ENCODE measurements around the gene WIPF1.

The WIPF1 gene

DNA sequence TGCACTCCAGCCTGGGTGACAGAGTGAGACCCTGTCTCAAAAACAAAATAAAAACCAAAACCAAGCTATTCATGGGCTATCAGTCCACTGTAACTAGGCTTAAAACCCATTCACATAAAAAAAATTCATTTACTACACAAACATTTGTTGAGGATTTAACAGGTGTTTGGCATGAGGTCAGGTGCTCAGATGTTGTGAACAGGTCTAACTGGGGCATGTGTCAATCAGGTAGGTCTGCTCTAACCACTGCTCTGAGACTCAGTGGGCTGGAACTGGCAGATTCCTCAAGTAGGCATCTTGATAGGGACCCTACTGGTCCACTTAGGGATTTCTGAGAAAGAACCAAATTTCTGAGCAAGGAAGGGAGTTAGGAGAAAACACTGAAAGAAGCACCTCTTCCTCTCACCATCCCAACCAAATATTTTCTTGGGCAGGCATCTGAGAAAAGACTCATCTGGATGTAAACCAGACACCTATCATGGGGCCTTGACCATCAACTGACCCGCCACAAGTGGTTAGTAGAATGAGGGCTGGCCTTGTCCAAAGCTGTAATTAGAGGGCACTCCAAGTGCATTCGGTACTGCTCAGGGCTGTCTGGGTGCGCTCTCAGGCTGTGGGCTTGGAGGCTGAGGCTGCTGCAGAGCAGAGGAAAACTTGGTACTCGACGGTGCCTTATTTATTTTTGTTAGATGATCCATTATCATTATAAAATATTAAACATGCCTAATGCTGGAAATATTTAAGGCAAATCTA is 33.9 kb downstream of the WIPF1 start:
- H4K5ac ChIP-seq (ENCODE audit: low read length), result no peak overlapping the region
- H2BK120ac ChIP-seq (ENCODE audit: low read depth, low read length), result no peak overlapping the region
- H4K8ac ChIP-seq (ENCODE audit: low read depth, low read length), result no peak overlapping the region
- no peak overlapping the region for H3K27ac ChIP-seq (ENCODE audit: low read depth, low read length)
- no peaks in the 10 kb centered on the region for H3K79me2 ChIP-seq (ENCODE audit: control insufficient read depth, insufficient read depth, low read length)
- H3K36me3 ChIP-seq (ENCODE audit: control insufficient read depth, insufficient read depth, low read length), result peaks cover 2% of the 10 kb centered on the region
- no peaks in the 10 kb centered on the region for H3K27me3 ChIP-seq (ENCODE audit: insufficient read depth, low read length, poor library complexity)
- H2AK5ac ChIP-seq (ENCODE audit: low read length), result no peak overlapping the region
- H2BK15ac ChIP-seq (replicated peaks; ENCODE audit: low read depth), result no peak overlapping the region
- H3K4me2 ChIP-seq (ENCODE audit: low read length), result no peak overlapping the region
- H2BK5ac ChIP-seq (ENCODE audit: low read length), result no peak overlapping the region
- no CpG with 5 or more reads among the region's 5 CpGs for WGBS (ENCODE audit: extremely low coverage, insufficient coverage, low lambda C conversion rate)
- H3K23ac ChIP-seq (ENCODE audit: low read length), result no peak overlapping the region
- H3K18ac ChIP-seq (ENCODE audit: low read length), result no peak overlapping the region
- H3K4ac ChIP-seq (ENCODE audit: low read depth, low read length), result no peak overlapping the region
- H3K56ac ChIP-seq (ENCODE audit: low read length), result no peak overlapping the region
- no peak overlapping the region for H3K9ac ChIP-seq (ENCODE audit: low read length)
- no peak overlapping the region for H3K4me3 ChIP-seq (ENCODE audit: low read length)
- no peaks in the 10 kb centered on the region for H3K4me1 ChIP-seq (ENCODE audit: control insufficient read depth, low read depth, low read length)
- DNase-seq, result no peak
- no peaks in the 10 kb centered on the region for H3K79me1 ChIP-seq (ENCODE audit: low read length)

DNA sequence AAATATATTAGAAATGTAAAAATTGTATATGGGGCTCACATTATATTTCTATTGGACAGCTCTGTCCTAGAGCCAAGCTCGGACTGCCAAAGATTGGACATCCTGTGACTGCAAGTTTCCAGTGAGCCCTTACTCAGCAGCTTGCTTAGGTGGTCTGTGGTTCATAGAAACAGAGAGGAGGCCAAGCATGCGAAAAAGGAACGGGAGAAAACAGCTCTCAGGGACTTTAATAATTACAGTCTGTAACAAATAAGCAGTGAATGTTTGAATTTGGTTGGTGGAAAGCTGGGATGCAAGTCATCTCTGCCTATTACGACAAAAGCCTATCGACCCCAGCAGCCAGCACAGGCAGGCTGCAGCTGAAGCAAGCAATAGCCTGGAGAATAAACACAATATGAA is 35.6 kb downstream of the WIPF1 start:
- Histone ChIP-seq H3K9ac (ENCODE audit: low read length) (no peak overlapping the region), H4K5ac (ENCODE audit: low read length) (no peak overlapping the region), H2AK5ac (ENCODE audit: low read length) (no peak overlapping the region), H4K8ac (ENCODE audit: low read depth, low read length) (no peak overlapping the region), H3K27ac (ENCODE audit: low read depth, low read length) (no peak overlapping the region), H2BK120ac (ENCODE audit: low read depth, low read length) (no peak overlapping the region), H3K79me2 (ENCODE audit: control insufficient read depth, insufficient read depth, low read length) (no peaks in the 10 kb centered on the region), H3K4me2 (ENCODE audit: low read length) (no peak overlapping the region), H3K36me3 (ENCODE audit: control insufficient read depth, insufficient read depth, low read length) (peaks cover 2% of the 10 kb centered on the region), H3K56ac (ENCODE audit: low read length) (no peak overlapping the region), H2BK15ac (replicated peaks; ENCODE audit: low read depth) (no peak overlapping the region), H3K4me1 (ENCODE audit: control insufficient read depth, low read depth, low read length) (no peaks in the 10 kb centered on the region), H3K18ac (ENCODE audit: low read length) (no peak overlapping the region), H3K23ac (ENCODE audit: low read length) (no peak overlapping the region), H3K79me1 (ENCODE audit: low read length) (no peaks in the 10 kb centered on the region), H3K4ac (ENCODE audit: low read depth, low read length) (no peak overlapping the region), H2BK5ac (ENCODE audit: low read length) (no peak overlapping the region), H3K4me3 (ENCODE audit: low read length) (no peak overlapping the region), H3K27me3 (ENCODE audit: insufficient read depth, low read length, poor library complexity) (no peaks in the 10 kb centered on the region)
- WGBS (ENCODE audit: extremely low coverage, insufficient coverage, low lambda C conversion rate), result no CpG with 5 or more reads among the region's 5 CpGs
- no peak for DNase-seq

DNA sequence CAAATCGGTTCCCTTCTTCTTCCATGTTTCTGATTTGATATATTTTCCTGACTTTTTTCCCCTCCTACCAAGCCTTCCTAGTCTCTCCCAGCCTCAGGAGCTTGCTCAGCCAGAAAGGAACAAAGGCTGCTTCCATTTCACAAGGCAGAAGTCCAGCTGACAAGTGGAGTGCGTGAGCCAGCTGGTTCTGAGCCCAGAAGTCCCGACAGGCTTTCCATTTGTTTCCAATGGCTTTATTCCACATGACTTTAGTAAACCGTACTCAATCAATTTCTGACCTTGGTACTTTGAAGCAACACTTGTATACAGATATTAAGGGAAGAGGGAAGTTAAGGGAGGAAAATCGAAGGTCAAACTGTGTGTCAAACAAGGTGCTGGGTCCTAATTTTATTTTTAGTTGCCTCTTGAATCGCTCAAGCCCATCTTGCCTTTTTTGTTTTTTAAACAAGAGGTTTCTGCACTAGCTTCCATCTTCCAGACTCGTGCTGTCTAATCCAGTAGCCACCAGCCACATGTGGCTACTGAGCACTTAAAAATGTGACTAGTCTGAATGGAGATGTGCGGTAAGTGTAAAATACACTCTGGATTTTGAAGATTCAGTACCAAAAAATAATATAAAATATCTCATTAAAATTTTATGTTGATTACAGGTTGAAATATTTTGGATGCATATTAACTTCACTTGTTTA is 36.2 kb downstream of the WIPF1 start:
- DNase-seq, result no peak
- no peak overlapping the region for H4K5ac ChIP-seq (ENCODE audit: low read length)
- H3K27me3 ChIP-seq (ENCODE audit: insufficient read depth, low read length, poor library complexity), result no peaks in the 10 kb centered on the region
- H3K27ac ChIP-seq (ENCODE audit: low read depth, low read length), result no peak overlapping the region
- no peak overlapping the region for H3K4me2 ChIP-seq (ENCODE audit: low read length)
- H3K79me1 ChIP-seq (ENCODE audit: low read length), result no peaks in the 10 kb centered on the region
- no peaks in the 10 kb centered on the region for H3K4me1 ChIP-seq (ENCODE audit: control insufficient read depth, low read depth, low read length)
- H2AK5ac ChIP-seq (ENCODE audit: low read length), result no peak overlapping the region
- no peak overlapping the region for H3K9ac ChIP-seq (ENCODE audit: low read length)
- WGBS (ENCODE audit: extremely low coverage, insufficient coverage, low lambda C conversion rate), result no CpG with 5 or more reads among the region's 8 CpGs
- H2BK15ac ChIP-seq (replicated peaks; ENCODE audit: low read depth), result no peak overlapping the region
- H3K56ac ChIP-seq (ENCODE audit: low read length), result no peak overlapping the region
- H3K79me2 ChIP-seq (ENCODE audit: control insufficient read depth, insufficient read depth, low read length), result no peaks in the 10 kb centered on the region
- no peak overlapping the region for H3K4me3 ChIP-seq (ENCODE audit: low read length)
- H2BK5ac ChIP-seq (ENCODE audit: low read length), result no peak overlapping the region
- H3K36me3 ChIP-seq (ENCODE audit: control insufficient read depth, insufficient read depth, low read length), result no peaks in the 10 kb centered on the region
- H2BK120ac ChIP-seq (ENCODE audit: low read depth, low read length), result no peak overlapping the region
- no peak overlapping the region for H4K8ac ChIP-seq (ENCODE audit: low read depth, low read length)
- H3K18ac ChIP-seq (ENCODE audit: low read length), result no peak overlapping the region
- H3K4ac ChIP-seq (ENCODE audit: low read depth, low read length), result no peak overlapping the region
- H3K23ac ChIP-seq (ENCODE audit: low read length), result no peak overlapping the region

DNA sequence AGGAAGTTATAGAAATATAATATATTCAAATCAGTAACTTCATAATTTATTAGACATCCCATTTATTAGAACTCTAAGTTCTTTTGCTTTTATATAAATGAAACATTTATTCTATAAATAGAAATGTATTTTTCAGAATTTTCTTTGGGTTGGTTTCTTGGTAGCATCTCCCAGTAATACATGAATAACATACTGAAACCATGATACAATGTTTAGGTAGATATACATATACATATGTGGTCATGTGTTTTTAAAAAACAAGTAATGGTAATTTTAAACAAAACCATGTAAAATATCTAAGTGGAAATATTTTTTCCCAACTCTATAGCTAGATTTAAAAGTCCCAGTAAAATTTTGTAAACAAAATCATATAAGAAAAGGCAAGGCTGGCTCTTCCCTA is 36.9 kb downstream of the WIPF1 start:
- no peak overlapping the region for H3K23ac ChIP-seq (ENCODE audit: low read length)
- no peak overlapping the region for H4K8ac ChIP-seq (ENCODE audit: low read depth, low read length)
- no peak overlapping the region for H3K27ac ChIP-seq (ENCODE audit: low read depth, low read length)
- no peaks in the 10 kb centered on the region for H3K27me3 ChIP-seq (ENCODE audit: insufficient read depth, low read length, poor library complexity)
- no peak overlapping the region for H2BK15ac ChIP-seq (replicated peaks; ENCODE audit: low read depth)
- no peak overlapping the region for H2BK5ac ChIP-seq (ENCODE audit: low read length)
- no peak overlapping the region for H4K5ac ChIP-seq (ENCODE audit: low read length)
- no peak overlapping the region for H3K9ac ChIP-seq (ENCODE audit: low read length)
- H3K4me2 ChIP-seq (ENCODE audit: low read length), result no peak overlapping the region
- H3K36me3 ChIP-seq (ENCODE audit: control insufficient read depth, insufficient read depth, low read length), result no peaks in the 10 kb centered on the region
- no peaks in the 10 kb centered on the region for H3K4me1 ChIP-seq (ENCODE audit: control insufficient read depth, low read depth, low read length)
- no peak overlapping the region for H3K4ac ChIP-seq (ENCODE audit: low read depth, low read length)
- no peak overlapping the region for H3K18ac ChIP-seq (ENCODE audit: low read length)
- H3K79me1 ChIP-seq (ENCODE audit: low read length), result no peaks in the 10 kb centered on the region
- H2AK5ac ChIP-seq (ENCODE audit: low read length), result no peak overlapping the region
- H3K4me3 ChIP-seq (ENCODE audit: low read length), result no peak overlapping the region
- H2BK120ac ChIP-seq (ENCODE audit: low read depth, low read length), result no peak overlapping the region
- H3K56ac ChIP-seq (ENCODE audit: low read length), result no peak overlapping the region
- no peaks in the 10 kb centered on the region for H3K79me2 ChIP-seq (ENCODE audit: control insufficient read depth, insufficient read depth, low read length)
- DNase-seq, result no peak

DNA sequence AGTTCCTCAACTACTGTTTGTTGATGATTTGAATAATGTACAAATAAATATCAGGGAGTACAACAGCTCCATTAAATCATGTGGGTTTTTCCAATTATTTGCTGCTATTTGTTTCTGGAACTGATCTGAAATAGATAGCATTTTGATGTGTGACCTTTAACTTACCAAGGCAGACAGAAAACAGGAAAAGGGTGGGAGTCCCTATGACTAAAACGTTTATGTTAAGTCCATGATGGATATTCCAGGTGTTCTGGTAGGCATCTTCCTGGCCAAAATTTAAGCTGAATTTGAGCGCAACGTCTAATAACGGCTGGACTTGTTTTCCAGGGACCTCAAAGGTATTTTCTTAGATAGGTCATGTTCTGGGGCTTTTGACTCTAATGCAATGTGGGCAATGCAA is 41.6 kb downstream of the WIPF1 start:
- H3K79me2 ChIP-seq (ENCODE audit: control insufficient read depth, insufficient read depth, low read length), result no peaks in the 10 kb centered on the region
- H4K8ac ChIP-seq (ENCODE audit: low read depth, low read length), result no peak overlapping the region
- H2BK15ac ChIP-seq (replicated peaks; ENCODE audit: low read depth), result no peak overlapping the region
- H3K27ac ChIP-seq (ENCODE audit: low read depth, low read length), result no peak overlapping the region
- H2BK5ac ChIP-seq (ENCODE audit: low read length), result no peak overlapping the region
- no peak overlapping the region for H3K4ac ChIP-seq (ENCODE audit: low read depth, low read length)
- WGBS (ENCODE audit: extremely low coverage, insufficient coverage, low lambda C conversion rate), result no CpG with 5 or more reads among the region's 4 CpGs
- no peak for DNase-seq
- H2AK5ac ChIP-seq (ENCODE audit: low read length), result no peak overlapping the region
- H3K4me1 ChIP-seq (ENCODE audit: control insufficient read depth, low read depth, low read length), result no peaks in the 10 kb centered on the region
- H3K18ac ChIP-seq (ENCODE audit: low read length), result no peak overlapping the region
- H3K4me3 ChIP-seq (ENCODE audit: low read length), result no peak overlapping the region
- no peaks in the 10 kb centered on the region for H3K36me3 ChIP-seq (ENCODE audit: control insufficient read depth, insufficient read depth, low read length)
- H3K9ac ChIP-seq (ENCODE audit: low read length), result no peak overlapping the region
- no peak overlapping the region for H2BK120ac ChIP-seq (ENCODE audit: low read depth, low read length)
- H3K79me1 ChIP-seq (ENCODE audit: low read length), result no peaks in the 10 kb centered on the region
- no peak overlapping the region for H3K56ac ChIP-seq (ENCODE audit: low read length)
- H3K27me3 ChIP-seq (ENCODE audit: insufficient read depth, low read length, poor library complexity), result no peaks in the 10 kb centered on the region
- H3K4me2 ChIP-seq (ENCODE audit: low read length), result no peak overlapping the region
- H4K5ac ChIP-seq (ENCODE audit: low read length), result no peak overlapping the region
- no peak overlapping the region for H3K23ac ChIP-seq (ENCODE audit: low read length)

Measured in mesendoderm (in vitro differentiated cells).